ENCODE data around the gene KLK6.

- no peak for TF ChIP-seq CTCF (IDR thresholded peaks at IDR 0.05)
- no peak for TF ChIP-seq POLR2AphosphoS5 (IDR thresholded peaks at IDR 0.05; ENCODE audit: low read depth, low read length)
- TF ChIP-seq REST (IDR thresholded peaks at IDR 0.05; ENCODE audit: insufficient read depth in 1 of 2, low read depth in 2 of 2, low read length in 1 of 2), result no peak
- TF ChIP-seq SIN3A (IDR thresholded peaks at IDR 0.05; ENCODE audit: borderline replicate concordance, insufficient read depth, low read depth, low read length), result no peak
- no peak for TF ChIP-seq TCF7L2 (IDR thresholded peaks at IDR 0.05; ENCODE audit: low read depth, low read length)
Observed at GRCh38 chr19:50939596-50939995, 29.8 kb downstream of the KLK6 start.

Data from Panc1 (cell line).